Transverse colon (tissue), 4 donors: ENCODE data around the gene NCOA1. TPM values are rescaled to one million over a fixed set of nuclear protein-coding genes. Genes with fewer than 3 reads are reported as not detected.

Experiments used
- DNase-seq: peaks from one replicate; pipeline ENCODE4 v3.0.0-alpha.2; 2019
- H3K27ac ChIP-seq, 4 donors: fragments of 200-600 bp; sonication (generic); 2 replicates each; pipeline ENCODE4 v1.5.1; 2016 to 2018; ENCODE audit warnings: inconsistent platforms in 4 of 4
- H3K27me3 ChIP-seq: fragments of 200-600 bp; sonication (generic); 2 replicates; pipeline ENCODE4 v1.5.1; 2017; ENCODE audit warnings: inconsistent platforms
- H3K36me3 ChIP-seq, 4 donors: fragments of 200-600 bp; sonication (generic); 2 replicates each; pipeline ENCODE4 v1.5.1; 2017 to 2019; ENCODE audit warnings: inconsistent platforms in 4 of 4
- H3K4me1 ChIP-seq, 4 donors: fragments of 200-600 bp; sonication (generic); 2 replicates each; pipeline ENCODE4 v1.5.1; 2017 to 2020; ENCODE audit warnings: inconsistent platforms in 4 of 4
- H3K4me3 ChIP-seq, 4 donors: fragments of 200-600 bp; sonication (generic); 1 replicate in 1 of 4; 2 replicates in 3 of 4; pipeline versions ENCODE4 v1.5.1 to v1.6.1; 2017 to 2019; ENCODE audit warnings: inconsistent platforms in 4 of 4
- H3K9me3 ChIP-seq, 2 donors: fragments of 200-600 bp; sonication (generic); 2 replicates each; pipeline ENCODE4 v1.5.1; 2017 to 2019; ENCODE audit warnings: inconsistent platforms in 2 of 2
- CTCF ChIP-seq, 5 experiments: fragments of 200-600 bp in 3 of 5; fragments of 450-650 bp in 2 of 5; sonication (generic) in 3 of 5; IDR thresholded peaks; 1 replicate in 2 of 5; 2 replicates in 3 of 5; pipeline ENCODE4 v1.5.1; 2016 to 2017; ENCODE audit warnings: antibody characterized with exemption in 5 of 5, inconsistent platforms in 3 of 5, mild to moderate bottlenecking in 2 of 5, moderate library complexity in 1 of 5
- EP300 ChIP-seq: sonication (generic); formaldehyde crosslinking; IDR thresholded peaks from one replicate; pipeline ENCODE4 v1.6.1; 2017; ENCODE audit warnings: antibody characterized with exemption, low read depth
- POLR2A ChIP-seq: fragments of 450-650 bp; IDR thresholded peaks from one replicate; pipeline ENCODE4 v1.6.1; 2016; ENCODE audit warnings: antibody characterized with exemption, mild to moderate bottlenecking, moderate library complexity
- POLR2AphosphoS5 ChIP-seq, 3 donors: sonication (generic); formaldehyde crosslinking; IDR thresholded peaks; one replicate each; pipeline ENCODE4 v1.6.1; 2016; ENCODE audit warnings: antibody characterized with exemption in 3 of 3
- WGBS, 2 donors: methylation state at CpG; one replicate each; pipeline ENCODE4 v1.1.5; 2018; ENCODE audit warnings: low coverage in 1 of 2; 5-methylcytosine and 5-hydroxymethylcytosine counted together
- in situ Hi-C, 4 donors: fragments of 200-750 bp; cut with MboI; loops; one replicate each; pipeline versions ENCODE4 v1.15.0 to v1.15.1; 2017; ENCODE audit warnings: low sequenced_read_pairs in 3 of 4, low pct_ligation_motif_present in 1 of 4, low pct_unique_long_range_greater_than_20kb in 1 of 4
- intact Hi-C: fragments of 100-400 bp; cut with DNase I; formaldehyde crosslinking; loops from one replicate; pipeline ENCODE4 v1.15.1; 2023; ENCODE audit warnings: low total_unique reads
- total RNA-seq, 4 donors: library from RNA; depleted of rRNA; stranded (reverse); fragments of >200 nt; gene quantifications; one replicate each; pipeline ENCODE4 v1.1.0, GENCODE V29; 2016

Gene NCOA1
- total RNA-seq, 4 donors from 2014 or later, result 32.9 to 56.5 (median 47.9) TPM

GRCh38 chr2:24514820-24515219 is 23.8 kb downstream of the NCOA1 start:
- intact Hi-C loops (no loop called here), in situ Hi-C loops (no loop called here)
- H3K36me3 ChIP-seq, result no peaks in the 10 kb centered on the region
- peaks cover 0 to 20% (median 9%) of the 10 kb centered on the region in 4 donors for H3K4me1 ChIP-seq
- 92 to 97% methylated on average over 2 of the region's 2 CpGs for WGBS, 2 donors
- peaks cover 0 to 3% of the 10 kb centered on the region in 2 donors for H3K9me3 ChIP-seq
- TF ChIP-seq POLR2A (no peak), POLR2AphosphoS5 (IDR thresholded peaks at IDR 0.05) (no peak), EP300 (no peak), CTCF (IDR thresholded peaks at IDR 0.05) (no peak)
- H3K27me3 ChIP-seq, result no peaks in the 10 kb centered on the region
- no peak overlapping the region for H3K27ac ChIP-seq
- H3K4me3 ChIP-seq, result no peak overlapping the region
- no peak for DNase-seq

- DNase-seq, result no peak
- Histone ChIP-seq H3K36me3 (no peaks in the 10 kb centered on the region), H3K27me3 (no peaks in the 10 kb centered on the region), H3K4me3 (no peak overlapping the region), H3K4me1 (peaks cover 0 to 23% (median 9%) of the 10 kb centered on the region in 4 donors), H3K27ac (no peak overlapping the region), H3K9me3 (peaks cover 0 to 8% of the 10 kb centered on the region in 2 donors)
- TF ChIP-seq EP300 (no peak), POLR2A (no peak), POLR2AphosphoS5 (IDR thresholded peaks at IDR 0.05) (no peak), CTCF (IDR thresholded peaks at IDR 0.05) (no peak)
- in situ Hi-C loops (no loop called here), intact Hi-C loops (no loop called here)
- WGBS, 2 donors, result 72% methylated on average over 2 of the region's 2 CpGs; no CpG with 5 or more reads in 1 of the 2 donors
These were observed 24.3 kb downstream of the NCOA1 start for GRCh38 chr2:24515335-24515734.

GRCh38 chr2:24515831-24516230 is 24.8 kb downstream of the NCOA1 start:
- 94% methylated on average over 2 of the region's 2 CpGs; no CpG with 5 or more reads in 1 of the 2 donors for WGBS, 2 donors
- no peaks in the 10 kb centered on the region for H3K27me3 ChIP-seq
- intact Hi-C loops, result no loop called here
- H3K4me3 ChIP-seq, result no peak overlapping the region
- no peak overlapping the region for H3K27ac ChIP-seq
- in situ Hi-C loops, result no loop called here
- H3K36me3 ChIP-seq, result no peaks in the 10 kb centered on the region
- H3K4me1 ChIP-seq, result peaks cover 0 to 27% (median 10%) of the 10 kb centered on the region in 4 donors
- H3K9me3 ChIP-seq, result peaks cover 0 to 9% of the 10 kb centered on the region in 2 donors
- DNase-seq, result no peak
- no peak for TF ChIP-seq CTCF (IDR thresholded peaks at IDR 0.05)
- no peak for TF ChIP-seq EP300
- TF ChIP-seq POLR2AphosphoS5 (IDR thresholded peaks at IDR 0.05), result no peak
- TF ChIP-seq POLR2A, result no peak

- WGBS, 2 donors, result 83 to 94% methylated on average over 2 to 5 of the region's 5 CpGs
- TF ChIP-seq EP300, result no peak
- no peak for TF ChIP-seq POLR2A
- TF ChIP-seq POLR2AphosphoS5 (IDR thresholded peaks at IDR 0.05), result no peak
- no peak for TF ChIP-seq CTCF (IDR thresholded peaks at IDR 0.05)
- Histone ChIP-seq H3K4me3 (no peak overlapping the region), H3K27ac (no peak overlapping the region), H3K36me3 (no peaks in the 10 kb centered on the region), H3K4me1 (peaks cover 0 to 36% (median 17%) of the 10 kb centered on the region in 4 donors), H3K9me3 (peaks cover 0 to 9% of the 10 kb centered on the region in 2 donors), H3K27me3 (no peaks in the 10 kb centered on the region)
- intact Hi-C loops (no loop called here), in situ Hi-C loops (no loop called here)
- DNase-seq, result no peak
These were observed 26.2 kb downstream of the NCOA1 start for GRCh38 chr2:24517247-24517646.
